Measurements from ENCODE around the gene ST3GAL5. TPM values are rescaled to one million over a fixed set of nuclear protein-coding genes. Genes with fewer than 3 reads are reported as not detected.

ST3GAL5 gene
- total RNA-seq, 4 donors from 2014 or later: 30.9 to 37.4 (median 32.9) TPM

DNA sequence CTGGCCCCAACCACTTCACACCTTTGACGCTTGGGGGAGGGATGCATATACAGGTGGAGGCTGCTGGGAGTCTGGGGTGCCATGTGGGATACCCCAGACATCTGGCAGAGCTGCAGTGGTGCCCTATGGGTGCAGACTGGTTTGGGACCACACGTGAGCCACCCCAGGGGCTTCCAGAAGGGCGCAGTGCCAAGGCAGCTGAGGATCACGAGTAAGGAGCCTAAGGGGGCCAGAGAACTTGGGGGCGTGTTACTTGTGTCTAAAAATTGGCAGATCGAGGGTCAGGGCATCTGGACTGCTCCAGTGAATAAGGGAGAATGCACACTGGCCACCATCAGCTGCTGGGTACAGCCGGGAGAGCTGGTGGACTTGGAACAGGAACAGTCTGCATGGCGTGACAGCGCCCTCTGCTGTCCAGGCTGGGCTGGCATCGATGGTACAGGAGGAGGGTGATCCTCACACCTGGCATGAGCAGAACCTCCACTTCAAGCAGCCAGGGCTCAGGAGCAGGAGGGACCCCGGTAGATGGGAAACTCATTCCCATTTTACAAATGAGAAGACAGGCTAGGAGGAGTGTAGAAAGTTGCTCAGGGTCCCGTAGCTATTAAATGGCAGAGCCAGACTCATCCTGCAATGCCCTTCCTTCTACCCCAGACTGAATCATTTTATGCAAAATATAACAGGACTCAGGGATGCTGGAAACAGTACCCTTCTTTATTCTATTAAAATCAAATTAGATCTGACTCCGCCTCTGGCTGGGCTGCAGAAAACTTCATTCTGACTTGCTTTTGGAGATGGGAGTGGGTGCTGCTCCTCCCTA is 74.6 kb downstream of the ST3GAL5 start:
- Histone ChIP-seq H3K27me3 (no peaks in the 10 kb centered on the region), H3K4me1 (peaks cover 0 to 40% (median 15%) of the 10 kb centered on the region in 4 donors), H3K4me3 (no peak overlapping the region), H3K36me3 (no peaks in the 10 kb centered on the region), H3K9me3 (no peaks in the 10 kb centered on the region), H3K27ac (peak overlapping the region in 1 of 4 donors; percentile 57)
- 27% methylated on average over 13 of the region's 13 CpGs for WGBS, 2 donors
- DNase-seq (ENCODE audit: low spot score in 2 of 2): peak; percentile 95 to 98
- TF ChIP-seq POLR2A (IDR thresholded peaks at IDR 0.05) (no peak), EP300 (IDR thresholded peaks at IDR 0.05) (peak; percentile 37 to 38)
- TF ChIP-seq, protein P1, sequence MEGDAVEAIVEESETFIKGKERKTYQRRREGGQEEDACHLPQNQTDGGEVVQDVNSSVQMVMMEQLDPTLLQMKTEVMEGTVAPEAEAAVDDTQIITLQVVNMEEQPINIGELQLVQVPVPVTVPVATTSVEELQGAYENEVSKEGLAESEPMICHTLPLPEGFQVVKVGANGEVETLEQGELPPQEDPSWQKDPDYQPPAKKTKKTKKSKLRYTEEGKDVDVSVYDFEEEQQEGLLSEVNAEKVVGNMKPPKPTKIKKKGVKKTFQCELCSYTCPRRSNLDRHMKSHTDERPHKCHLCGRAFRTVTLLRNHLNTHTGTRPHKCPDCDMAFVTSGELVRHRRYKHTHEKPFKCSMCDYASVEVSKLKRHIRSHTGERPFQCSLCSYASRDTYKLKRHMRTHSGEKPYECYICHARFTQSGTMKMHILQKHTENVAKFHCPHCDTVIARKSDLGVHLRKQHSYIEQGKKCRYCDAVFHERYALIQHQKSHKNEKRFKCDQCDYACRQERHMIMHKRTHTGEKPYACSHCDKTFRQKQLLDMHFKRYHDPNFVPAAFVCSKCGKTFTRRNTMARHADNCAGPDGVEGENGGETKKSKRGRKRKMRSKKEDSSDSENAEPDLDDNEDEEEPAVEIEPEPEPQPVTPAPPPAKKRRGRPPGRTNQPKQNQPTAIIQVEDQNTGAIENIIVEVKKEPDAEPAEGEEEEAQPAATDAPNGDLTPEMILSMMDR (IDR thresholded peaks at IDR 0.05): peak; percentile 91 to 98 (median 91)

- peaks cover 0 to 40% (median 15%) of the 10 kb centered on the region in 4 donors for H3K4me1 ChIP-seq
- TF ChIP-seq, protein P1 (IDR thresholded peaks at IDR 0.05): no peak
- no peak for TF ChIP-seq POLR2A (IDR thresholded peaks at IDR 0.05)
- TF ChIP-seq EP300 (IDR thresholded peaks at IDR 0.05): no peak
- WGBS, 2 donors: 87 to 89% methylated on average over 7 of the region's 7 CpGs
Measured at GRCh38 chr2:85813211-85813981, 75.4 kb downstream of the ST3GAL5 start.

DNA sequence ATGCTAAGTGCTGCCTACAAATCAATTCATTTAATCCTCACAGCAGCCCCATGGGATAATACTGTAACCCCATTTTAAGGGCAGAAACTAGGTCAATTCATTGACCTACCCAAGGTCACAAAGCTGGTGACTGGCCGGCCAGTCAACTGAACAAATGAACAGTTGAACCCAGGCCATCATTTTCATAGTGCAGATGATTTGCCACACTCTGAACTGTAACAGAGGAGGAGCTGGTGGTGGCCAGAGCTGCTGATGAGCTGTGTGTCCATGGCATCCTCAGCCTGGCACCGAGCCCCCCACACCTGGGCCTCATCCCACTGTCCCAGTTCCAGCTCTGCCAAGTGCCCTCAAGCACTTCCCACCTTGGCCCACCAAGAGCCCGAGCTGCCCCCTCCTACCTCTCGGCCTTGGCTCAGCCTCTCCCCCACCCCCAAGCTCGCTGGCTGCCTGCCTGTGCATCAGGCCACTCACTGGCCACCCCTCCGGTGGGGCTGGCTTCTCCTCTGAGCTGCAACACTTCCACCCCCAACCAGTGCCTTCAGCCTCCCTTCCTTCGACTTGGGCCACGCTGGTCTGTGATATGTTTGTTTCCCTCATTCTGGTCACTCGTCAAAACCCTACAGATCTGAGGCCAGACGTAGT is 76.6 kb downstream of the ST3GAL5 start:
- TF ChIP-seq POLR2A (IDR thresholded peaks at IDR 0.05) (no peak), EP300 (IDR thresholded peaks at IDR 0.05) (no peak)
- TF ChIP-seq, protein P1 (IDR thresholded peaks at IDR 0.05): no peak
- Histone ChIP-seq H3K27ac (peak overlapping the region in 1 of 4 donors; percentile 83), H3K27me3 (no peaks in the 10 kb centered on the region), H3K36me3 (no peaks in the 10 kb centered on the region), H3K4me1 (peaks cover 0 to 40% (median 15%) of the 10 kb centered on the region in 4 donors), H3K9me3 (no peaks in the 10 kb centered on the region), H3K4me3 (no peak overlapping the region)
- 74 to 78% methylated on average over 10 of the region's 10 CpGs for WGBS, 2 donors
- no peak for DNase-seq (ENCODE audit: low spot score in 2 of 2)

More at GRCh38 chr2:85813211-85813981, 75.4 kb downstream of the ST3GAL5 start:
- Histone ChIP-seq H3K36me3 (no peaks in the 10 kb centered on the region), H3K4me3 (no peak overlapping the region), H3K27ac (peak overlapping the region in 1 of 4 donors; percentile 57), H3K27me3 (no peaks in the 10 kb centered on the region), H3K9me3 (no peaks in the 10 kb centered on the region)
- no peak for DNase-seq (ENCODE audit: low spot score in 2 of 2)

GRCh38 chr2:85811180-85812093 is 77.4 kb downstream of the ST3GAL5 start:
- H3K4me1 ChIP-seq: peaks cover 0 to 40% (median 15%) of the 10 kb centered on the region in 4 donors
- no peaks in the 10 kb centered on the region for H3K36me3 ChIP-seq
- TF ChIP-seq EP300 (IDR thresholded peaks at IDR 0.05) (no peak), POLR2A (IDR thresholded peaks at IDR 0.05) (no peak)
- TF ChIP-seq, protein P1 (IDR thresholded peaks at IDR 0.05): no peak
- peak overlapping the region in 1 of 4 donors; percentile 33 for H3K4me3 ChIP-seq
- no peaks in the 10 kb centered on the region for H3K9me3 ChIP-seq
- H3K27ac ChIP-seq: peak overlapping the region; percentile 45 to 83 (median 67)
- 9 to 38% methylated on average over 15 to 22 of the region's 41 CpGs for WGBS, 2 donors
- no peaks in the 10 kb centered on the region for H3K27me3 ChIP-seq
- DNase-seq (ENCODE audit: low spot score in 2 of 2): no peak
